Memory B cell (primary cell): ENCODE results near the gene NACC1.

ENCODE experiments used
- ATAC-seq: fragments of 150-1000 bp; cut with Tn5 transposase; 2 replicates; pipeline ENCODE4 v1.10.0; 2021; ENCODE audit warnings: low read depth, mild to moderate bottlenecking, moderate library complexity
- DNase-seq, 2 donors: peaks; one replicate each; pipeline ENCODE4 v3.0.0; 2022; ENCODE audit warnings: low spot score in 2 of 2
- H3K27ac Mint-ChIP-seq: one replicate; pipeline ENCODE4 v1.8.0; 2022; ENCODE audit warnings: mild to moderate bottlenecking, moderate library complexity, mixed read lengths
- H3K27me3 Mint-ChIP-seq: one replicate; pipeline ENCODE4 v1.8.0; 2022; ENCODE audit warnings: mixed read lengths
- H3K36me3 Mint-ChIP-seq: one replicate; pipeline ENCODE4 v1.8.0; 2022; ENCODE audit warnings: mild to moderate bottlenecking, mixed read lengths
- H3K4me1 Mint-ChIP-seq: one replicate; pipeline ENCODE4 v1.8.0; 2022; ENCODE audit warnings: mixed read lengths
- H3K4me3 Mint-ChIP-seq: one replicate; pipeline ENCODE4 v1.8.0; 2022; ENCODE audit warnings: mild to moderate bottlenecking, moderate library complexity, mixed read lengths
- H3K9me3 Mint-ChIP-seq: one replicate; pipeline ENCODE4 v1.8.0; 2022; ENCODE audit warnings: mixed read lengths

Gene NACC1

GRCh38 chr19:13117772-13118423 lies at the start of gene NACC1:
NACC1 (plus strand) TSS chr19:13118264; CDS start chr19:13135208, 16,944 bp downstream.
- peak; percentile 89 to 90 for DNase-seq
- Mint-ChIP-seq H3K4me3 (peak within 1 kb of the TSS; percentile 92), H3K27me3 (no peaks in the 10 kb centered on the region), H3K27ac (peak within 1 kb of the TSS; percentile 87), H3K9me3 (no peaks in the 10 kb centered on the region), H3K4me1 (peaks cover 30% of the 10 kb centered on the region), H3K36me3 (peaks cover 2% of the 10 kb centered on the region)
- peak; percentile 79 for ATAC-seq

GRCh38 chr19:13069415-13070359 lies 48.4 kb upstream of the NACC1 start:
- Mint-ChIP-seq H3K27ac (no peak overlapping the region), H3K27me3 (peaks cover 8% of the 10 kb centered on the region)

DNA sequence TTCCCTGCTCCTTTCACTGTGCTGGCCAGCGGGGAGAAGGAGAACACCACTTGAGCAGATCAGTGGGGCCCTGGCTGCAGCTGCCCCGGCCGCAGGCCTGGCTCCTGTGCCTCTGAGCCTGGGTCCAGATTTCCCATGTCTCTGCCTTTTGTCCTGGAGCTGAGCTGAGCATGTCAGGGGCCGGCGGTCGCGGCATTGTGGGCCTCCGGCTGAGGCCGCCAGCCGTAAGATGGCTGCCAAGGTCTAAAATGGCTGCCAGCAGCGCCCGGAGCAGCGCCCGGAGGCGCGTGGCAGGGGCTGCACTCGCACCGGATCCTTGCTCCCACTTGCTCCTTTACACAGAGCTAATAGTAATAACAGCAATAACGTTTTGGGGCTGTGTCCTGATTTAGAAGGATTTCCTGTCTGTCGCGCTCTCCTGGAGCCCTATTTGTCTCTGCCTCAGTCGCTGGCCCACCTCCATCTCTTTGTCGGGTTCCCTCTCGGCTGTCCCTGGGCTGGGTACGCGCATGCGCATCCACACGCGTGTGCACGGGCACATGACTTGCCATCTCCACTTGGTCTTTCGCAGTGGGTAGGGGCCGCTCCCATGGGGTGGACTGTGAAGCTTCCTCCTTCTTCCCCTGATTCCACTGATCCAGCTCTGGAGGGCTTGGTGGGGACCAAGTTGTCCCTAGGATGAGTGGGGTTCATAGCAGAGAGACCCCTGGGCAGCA lies 47.5 kb upstream of the NACC1 start:
- DNase-seq (no peak), ATAC-seq (no peak)
- Mint-ChIP-seq H3K36me3 (no peaks in the 10 kb centered on the region), H3K4me3 (no peak overlapping the region), H3K4me1 (no peaks in the 10 kb centered on the region), H3K9me3 (no peaks in the 10 kb centered on the region), H3K27ac (no peak overlapping the region), H3K27me3 (peaks cover 8% of the 10 kb centered on the region)

More at GRCh38 chr19:13069415-13070359, 48.4 kb upstream of the NACC1 start:
- Mint-ChIP-seq H3K9me3 (no peaks in the 10 kb centered on the region), H3K4me1 (no peaks in the 10 kb centered on the region), H3K4me3 (no peak overlapping the region), H3K36me3 (no peaks in the 10 kb centered on the region)
- ATAC-seq (no peak), DNase-seq (no peak)

GRCh38 chr19:13071444-13072187 lies 46.4 kb upstream of the NACC1 start:
- Mint-ChIP-seq H3K4me1 (no peaks in the 10 kb centered on the region), H3K36me3 (no peaks in the 10 kb centered on the region), H3K27ac (no peak overlapping the region), H3K27me3 (peaks cover 8% of the 10 kb centered on the region), H3K9me3 (no peaks in the 10 kb centered on the region), H3K4me3 (no peak overlapping the region)
- ATAC-seq (no peak), DNase-seq (no peak)

DNA sequence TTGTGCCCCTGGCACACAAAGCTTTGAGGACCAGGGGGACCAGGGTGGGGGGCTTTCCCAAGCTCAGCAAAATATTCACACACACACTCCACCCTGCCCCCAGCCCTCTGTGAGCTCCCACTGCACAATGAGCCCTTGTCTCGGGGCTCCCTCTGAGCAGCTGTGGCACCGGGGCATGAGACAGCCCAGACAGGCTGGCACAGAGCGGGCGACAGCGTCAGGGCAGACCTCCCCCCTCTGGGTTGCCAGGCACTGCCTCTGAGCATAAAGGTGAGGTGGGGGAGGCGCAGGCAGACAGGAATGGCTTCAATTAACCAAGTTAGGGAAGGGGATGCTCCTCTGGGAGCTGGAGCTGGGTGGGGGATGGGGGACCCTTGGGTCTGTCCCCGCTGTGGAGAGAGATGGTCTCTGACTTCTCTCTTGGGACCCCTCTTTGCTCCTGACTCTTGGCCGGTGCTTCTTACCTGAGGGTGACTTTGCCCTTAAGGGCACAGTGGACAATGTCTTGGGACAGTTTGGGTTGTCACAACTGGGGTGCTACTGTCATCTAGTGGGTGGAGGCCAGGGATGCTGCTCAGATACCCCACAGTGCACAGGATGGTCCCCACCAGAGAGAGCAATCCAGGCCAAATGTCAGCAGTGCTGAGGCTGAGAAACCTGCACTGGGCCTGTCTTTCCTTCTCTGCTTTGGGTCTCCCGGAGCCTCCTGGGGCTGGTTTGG lies 45.7 kb upstream of the NACC1 start:
- H3K9me3 Mint-ChIP-seq = no peaks in the 10 kb centered on the region
- H3K36me3 Mint-ChIP-seq = no peaks in the 10 kb centered on the region
- ATAC-seq (no peak), DNase-seq (no peak)
- no peaks in the 10 kb centered on the region for H3K4me1 Mint-ChIP-seq
- H3K4me3 Mint-ChIP-seq = no peak overlapping the region
- H3K27me3 Mint-ChIP-seq = peaks cover 10% of the 10 kb centered on the region
- no peak overlapping the region for H3K27ac Mint-ChIP-seq

- Mint-ChIP-seq H3K9me3 (no peaks in the 10 kb centered on the region), H3K27me3 (peaks cover 8% of the 10 kb centered on the region), H3K36me3 (no peaks in the 10 kb centered on the region), H3K4me3 (no peak overlapping the region), H3K4me1 (no peaks in the 10 kb centered on the region), H3K27ac (no peak overlapping the region)
- DNase-seq = no peak
- no peak for ATAC-seq
Measured at GRCh38 chr19:13073263-13073662, 44.8 kb upstream of the NACC1 start.

DNA sequence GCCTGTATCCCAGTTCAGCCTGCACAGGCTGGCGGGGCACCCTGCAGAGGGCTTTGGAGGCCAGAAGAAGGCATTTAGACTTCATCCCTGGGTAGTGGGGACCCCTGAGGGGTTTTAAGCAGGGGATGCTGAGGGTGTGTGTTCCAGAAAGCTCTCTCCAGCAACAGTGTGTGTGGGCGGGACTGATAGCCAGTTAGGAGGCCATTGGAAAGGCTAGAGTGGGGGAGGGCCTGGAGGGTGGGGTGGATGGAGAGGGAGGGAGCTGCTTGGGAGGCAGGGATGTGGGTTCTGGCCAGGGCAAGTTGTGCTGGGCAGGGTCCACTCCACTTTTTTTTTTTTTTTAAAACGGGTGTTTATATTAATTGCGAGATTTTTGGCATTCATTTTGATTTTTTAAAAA lies 43.7 kb upstream of the NACC1 start:
- no peak overlapping the region for H3K4me3 Mint-ChIP-seq
- ATAC-seq (no peak), DNase-seq (no peak)
- H3K27ac Mint-ChIP-seq = no peak overlapping the region
- H3K36me3 Mint-ChIP-seq = no peaks in the 10 kb centered on the region
- H3K27me3 Mint-ChIP-seq = peaks cover 8% of the 10 kb centered on the region
- no peaks in the 10 kb centered on the region for H3K4me1 Mint-ChIP-seq
- no peaks in the 10 kb centered on the region for H3K9me3 Mint-ChIP-seq

DNA sequence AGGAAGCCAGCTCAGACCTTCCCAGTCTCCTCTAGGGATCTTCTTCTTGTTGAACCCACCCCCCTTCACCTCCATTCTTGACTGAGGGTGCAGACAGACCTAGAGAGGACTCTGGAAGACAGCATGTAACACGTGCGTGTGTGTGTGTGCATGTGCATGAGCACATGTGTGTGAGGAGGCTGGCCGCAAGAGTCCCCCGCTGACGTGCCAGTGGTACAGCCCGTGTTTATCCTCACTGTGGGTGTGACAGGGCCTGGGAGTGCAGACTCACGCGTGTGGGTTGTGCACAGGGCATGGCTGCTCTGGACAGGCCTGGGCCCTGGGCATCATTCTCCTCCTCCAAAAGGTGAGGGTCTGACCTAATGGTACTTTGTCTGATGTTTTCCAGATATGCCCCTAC lies 41.7 kb upstream of the NACC1 start:
- H3K4me1 Mint-ChIP-seq = no peaks in the 10 kb centered on the region
- no peak overlapping the region for H3K27ac Mint-ChIP-seq
- no peaks in the 10 kb centered on the region for H3K9me3 Mint-ChIP-seq
- DNase-seq (no peak), ATAC-seq (no peak)
- H3K36me3 Mint-ChIP-seq = no peaks in the 10 kb centered on the region
- H3K4me3 Mint-ChIP-seq = no peak overlapping the region
- H3K27me3 Mint-ChIP-seq = peaks cover 8% of the 10 kb centered on the region

- no peaks in the 10 kb centered on the region for H3K9me3 Mint-ChIP-seq
- no peaks in the 10 kb centered on the region for H3K36me3 Mint-ChIP-seq
- peaks cover 8% of the 10 kb centered on the region for H3K27me3 Mint-ChIP-seq
- no peaks in the 10 kb centered on the region for H3K4me1 Mint-ChIP-seq
- no peak overlapping the region for H3K4me3 Mint-ChIP-seq
- ATAC-seq = no peak
- H3K27ac Mint-ChIP-seq = no peak overlapping the region
- no peak for DNase-seq
Measured at GRCh38 chr19:13076787-13077186, 41.3 kb upstream of the NACC1 start.

GRCh38 chr19:13077240-13077639 lies 40.8 kb upstream of the NACC1 start:
- DNase-seq (no peak), ATAC-seq (no peak)
- Mint-ChIP-seq H3K9me3 (no peaks in the 10 kb centered on the region), H3K4me3 (no peak overlapping the region), H3K36me3 (no peaks in the 10 kb centered on the region), H3K4me1 (no peaks in the 10 kb centered on the region), H3K27ac (no peak overlapping the region), H3K27me3 (peaks cover 8% of the 10 kb centered on the region)

DNA sequence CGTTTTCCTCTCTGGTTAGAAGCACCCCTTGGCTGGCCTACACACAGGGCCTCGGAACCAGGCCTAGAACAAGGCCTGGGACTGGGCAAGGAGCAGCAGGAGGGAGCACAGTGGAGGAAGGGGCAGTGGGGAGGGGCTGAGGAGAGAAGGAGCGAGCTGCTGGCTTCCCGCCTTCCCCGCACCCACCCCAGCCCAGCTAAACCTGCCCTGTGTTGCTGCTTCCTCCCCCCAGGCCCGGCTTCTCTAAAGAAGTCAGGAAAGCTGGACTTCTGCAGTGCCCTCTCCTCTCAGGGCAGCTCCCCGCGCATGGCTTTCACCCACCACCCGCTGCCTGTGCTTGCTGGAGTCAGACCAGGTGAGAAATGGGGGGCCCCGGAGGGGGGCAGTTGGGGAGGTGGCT lies 39.7 kb upstream of the NACC1 start:
- Mint-ChIP-seq H3K4me3 (no peak overlapping the region), H3K27ac (no peak overlapping the region), H3K9me3 (no peaks in the 10 kb centered on the region), H3K36me3 (no peaks in the 10 kb centered on the region), H3K27me3 (peaks cover 10% of the 10 kb centered on the region), H3K4me1 (no peaks in the 10 kb centered on the region)
- DNase-seq (no peak), ATAC-seq (no peak)

GRCh38 chr19:13078897-13079541 lies 39.0 kb upstream of the NACC1 start:
- Mint-ChIP-seq H3K27ac (no peak overlapping the region), H3K36me3 (no peaks in the 10 kb centered on the region), H3K27me3 (peaks cover 7% of the 10 kb centered on the region), H3K4me1 (no peaks in the 10 kb centered on the region), H3K9me3 (no peaks in the 10 kb centered on the region), H3K4me3 (no peak overlapping the region)
- DNase-seq (no peak), ATAC-seq (no peak)

GRCh38 chr19:13079542-13079986 lies 38.5 kb upstream of the NACC1 start:
- no peak for ATAC-seq
- H3K4me1 Mint-ChIP-seq = no peaks in the 10 kb centered on the region
- no peaks in the 10 kb centered on the region for H3K9me3 Mint-ChIP-seq
- H3K27ac Mint-ChIP-seq = no peak overlapping the region
- H3K36me3 Mint-ChIP-seq = no peaks in the 10 kb centered on the region
- H3K27me3 Mint-ChIP-seq = peaks cover 7% of the 10 kb centered on the region
- H3K4me3 Mint-ChIP-seq = no peak overlapping the region
- no peak for DNase-seq
